H9 (cell line): Measurements from ENCODE around the gene EHMT2. TPM values are rescaled to one million over a fixed set of nuclear protein-coding genes. Genes with fewer than 3 reads are reported as not detected.
A peak's percentile ranks its signal among the peaks of the same experiment; 100 is the strongest.

Experiments used
- DNase-seq: peaks from one replicate; pipeline ENCODE4 v3.0.0-alpha.2; 2017
- H2AFZ ChIP-seq: one replicate; pipeline ENCODE4 v1.6.1; 2013; ENCODE audit warnings: mild to moderate bottlenecking, low read length, control low read depth, moderate library complexity
- H2AK5ac ChIP-seq: 2 replicates; pipeline ENCODE4 v1.6.1; 2013; ENCODE audit warnings: low read length, control low read depth, mixed read lengths; ENCODE audit not compliant: insufficient read length
- H2BK120ac ChIP-seq: one replicate; pipeline ENCODE4 v1.6.1; 2013; ENCODE audit warnings: low read depth, mild to moderate bottlenecking, low read length, control low read depth, inconsistent platforms; ENCODE audit not compliant: poor library complexity, severe bottlenecking
- H2BK12ac ChIP-seq: 2 replicates; pipeline ENCODE4 v1.6.1; 2013; ENCODE audit warnings: low read length, control low read depth, mixed read lengths, low read depth; ENCODE audit not compliant: insufficient read length
- H2BK15ac ChIP-seq: 2 replicates; pipeline ENCODE4 v1.6.1; 2013; ENCODE audit warnings: low read depth, low read length, control low read depth
- H2BK20ac ChIP-seq: one replicate; pipeline ENCODE4 v1.6.1; 2013; ENCODE audit warnings: low read depth, mild to moderate bottlenecking, low read length, control low read depth, inconsistent platforms; ENCODE audit not compliant: poor library complexity, severe bottlenecking
- H2BK5ac ChIP-seq: 2 replicates; pipeline ENCODE4 v1.6.1; 2013; ENCODE audit warnings: low read length, control low read depth, mixed read lengths; ENCODE audit not compliant: insufficient read length
- H3K14ac ChIP-seq: 2 replicates; pipeline ENCODE4 v1.6.1; 2013; ENCODE audit warnings: low read length, control low read depth; ENCODE audit not compliant: insufficient read depth
- H3K18ac ChIP-seq: 2 replicates; pipeline ENCODE4 v1.6.1; 2013; ENCODE audit warnings: low read depth, mild to moderate bottlenecking, mixed read lengths, low read length, control low read depth; ENCODE audit not compliant: insufficient read length
- H3K23ac ChIP-seq: 2 replicates; pipeline ENCODE4 v1.6.1; 2013; ENCODE audit warnings: low read length, control low read depth, mixed read lengths, low read depth; ENCODE audit not compliant: insufficient read length
- H3K23me2 ChIP-seq: 2 replicates; pipeline ENCODE4 v1.6.1; 2013; ENCODE audit warnings: low read depth, mild to moderate bottlenecking, mixed read lengths, low read length, control low read depth; ENCODE audit not compliant: insufficient read length, poor library complexity, severe bottlenecking
- H3K27ac ChIP-seq: 2 replicates; pipeline ENCODE4 v1.5.1; 2013; ENCODE audit warnings: low read length, control low read depth, mixed read lengths, low read depth; ENCODE audit not compliant: insufficient read length
- H3K27me3 ChIP-seq: 2 replicates; pipeline ENCODE4 v1.6.1; 2013; ENCODE audit warnings: low read length, control low read depth, inconsistent platforms; ENCODE audit not compliant: insufficient read depth
- H3K4ac ChIP-seq: 2 replicates; pipeline ENCODE4 v1.6.1; 2013; ENCODE audit warnings: low read depth, mild to moderate bottlenecking, control low read depth, inconsistent platforms, low read length, moderate library complexity
- H3K4me1 ChIP-seq: 2 replicates; pipeline ENCODE4 v1.6.1; 2013; ENCODE audit warnings: low read length, control low read depth, inconsistent platforms; ENCODE audit not compliant: insufficient read depth
- H3K4me2 ChIP-seq: 2 replicates; pipeline ENCODE4 v1.6.1; 2013; ENCODE audit warnings: low read length, control low read depth, mixed read lengths; ENCODE audit not compliant: insufficient read length, insufficient read depth
- H3K56ac ChIP-seq: 2 replicates; pipeline ENCODE4 v1.6.1; 2013; ENCODE audit warnings: low read depth, mild to moderate bottlenecking, mixed read lengths, low read length, control low read depth; ENCODE audit not compliant: insufficient read length
- H3K79me1 ChIP-seq: 2 replicates; pipeline ENCODE4 v1.6.1; 2013; ENCODE audit warnings: low read depth, mild to moderate bottlenecking, moderate library complexity, low read length, control low read depth, inconsistent platforms; ENCODE audit not compliant: insufficient read depth, poor library complexity, severe bottlenecking
- H3K79me2 ChIP-seq: 2 replicates; pipeline ENCODE4 v1.6.1; 2013; ENCODE audit warnings: low read length, control low read depth, inconsistent platforms; ENCODE audit not compliant: insufficient read depth
- H3K9ac ChIP-seq: 2 replicates; pipeline ENCODE4 v1.6.1; 2013; ENCODE audit warnings: low read length, control low read depth, mixed read lengths; ENCODE audit not compliant: insufficient read length; ENCODE audit errors: extremely low read depth
- H3K9me3 ChIP-seq: one replicate; pipeline ENCODE4 v1.6.1; 2013; ENCODE audit warnings: low read depth, low read length, inconsistent platforms; ENCODE audit not compliant: control insufficient read depth
- H3T11ph ChIP-seq: one replicate; pipeline ENCODE4 v1.6.1; 2013; ENCODE audit warnings: mild to moderate bottlenecking, low read length, control low read depth, inconsistent platforms
- H4K20me1 ChIP-seq: one replicate; pipeline ENCODE4 v1.6.1; 2013; ENCODE audit not compliant: control insufficient read depth, insufficient read length, insufficient read depth
- H4K5ac ChIP-seq: 2 replicates; pipeline ENCODE4 v1.6.1; 2013; ENCODE audit warnings: low read depth, mild to moderate bottlenecking, mixed read lengths, low read length, control low read depth; ENCODE audit not compliant: insufficient read length
- H4K8ac ChIP-seq: replicated peaks from 2 replicates; pipeline ENCODE4 v1.6.1; 2013; ENCODE audit warnings: low read length, control low read depth, mixed read lengths, low read depth; ENCODE audit not compliant: insufficient read length
- H4K91ac ChIP-seq: 2 replicates; pipeline ENCODE4 v1.6.1; 2013; ENCODE audit warnings: low read depth, mild to moderate bottlenecking, moderate library complexity, mixed read lengths, low read length, control low read depth; ENCODE audit not compliant: insufficient read length
- H3K27ac Mint-ChIP-seq, 3 experiments: 2 replicates in 2 of 3; 3 replicates in 1 of 3; pipeline ENCODE4 v1.8.0; 2020 to 2021; ENCODE audit warnings: mixed read lengths in 3 of 3, mild to moderate bottlenecking in 1 of 3, moderate library complexity in 1 of 3
- H3K27me3 Mint-ChIP-seq: 2 replicates; pipeline ENCODE4 v1.8.0; 2021; ENCODE audit warnings: low read depth, mild to moderate bottlenecking, moderate library complexity, mixed read lengths
- H3K36me3 Mint-ChIP-seq, 3 experiments: 2 replicates in 2 of 3; 3 replicates in 1 of 3; pipeline ENCODE4 v1.8.0; 2020 to 2021; ENCODE audit warnings: low read depth in 3 of 3, mixed read lengths in 3 of 3; ENCODE audit not compliant: insufficient read depth in 1 of 3
- H3K4me1 Mint-ChIP-seq, 2 experiments: 2 replicates each; pipeline ENCODE4 v1.8.0; 2020; ENCODE audit warnings: mixed read lengths in 2 of 2
- H3K4me3 Mint-ChIP-seq, 2 experiments: 2 replicates in 1 of 2; 3 replicates in 1 of 2; pipeline ENCODE4 v1.8.0; 2020 to 2021; ENCODE audit warnings: mild to moderate bottlenecking in 2 of 2, mixed read lengths in 2 of 2, moderate library complexity in 1 of 2
- H3K9me3 Mint-ChIP-seq, 2 experiments: 2 replicates in 1 of 2; 3 replicates in 1 of 2; pipeline ENCODE4 v1.8.0; 2020; ENCODE audit warnings: mild to moderate bottlenecking in 2 of 2, mixed read lengths in 2 of 2, moderate library complexity in 1 of 2
- WGBS: extraction: QIAGEN DNeasy Blood & Tissue Kit; methylation state at CpG from one replicate; pipeline ENCODE4 v1.1.7; 2013; ENCODE audit warnings: missing lambda C conversion rate, low lambda C conversion rate, mixed read lengths; ENCODE audit not compliant: insufficient read length; ENCODE audit errors: extremely low coverage; 5-methylcytosine and 5-hydroxymethylcytosine counted together
- total RNA-seq: library from RNA; stranded (reverse); gene quantifications from 2 replicates; pipeline ENCODE4 v1.2.1, GENCODE V29; 2021
- TF ChIP-seq, protein P1 (sequence below): fragments of 200-600 bp; sonication (generic); conservative IDR thresholded peaks from 3 replicates; pipeline ENCODE4 v1.8.0; 2021; ENCODE audit warnings: antibody characterized with exemption, mild to moderate bottlenecking

EHMT2 gene
- total RNA-seq, 1 experiment from 2014 or later = 124 TPM

DNA sequence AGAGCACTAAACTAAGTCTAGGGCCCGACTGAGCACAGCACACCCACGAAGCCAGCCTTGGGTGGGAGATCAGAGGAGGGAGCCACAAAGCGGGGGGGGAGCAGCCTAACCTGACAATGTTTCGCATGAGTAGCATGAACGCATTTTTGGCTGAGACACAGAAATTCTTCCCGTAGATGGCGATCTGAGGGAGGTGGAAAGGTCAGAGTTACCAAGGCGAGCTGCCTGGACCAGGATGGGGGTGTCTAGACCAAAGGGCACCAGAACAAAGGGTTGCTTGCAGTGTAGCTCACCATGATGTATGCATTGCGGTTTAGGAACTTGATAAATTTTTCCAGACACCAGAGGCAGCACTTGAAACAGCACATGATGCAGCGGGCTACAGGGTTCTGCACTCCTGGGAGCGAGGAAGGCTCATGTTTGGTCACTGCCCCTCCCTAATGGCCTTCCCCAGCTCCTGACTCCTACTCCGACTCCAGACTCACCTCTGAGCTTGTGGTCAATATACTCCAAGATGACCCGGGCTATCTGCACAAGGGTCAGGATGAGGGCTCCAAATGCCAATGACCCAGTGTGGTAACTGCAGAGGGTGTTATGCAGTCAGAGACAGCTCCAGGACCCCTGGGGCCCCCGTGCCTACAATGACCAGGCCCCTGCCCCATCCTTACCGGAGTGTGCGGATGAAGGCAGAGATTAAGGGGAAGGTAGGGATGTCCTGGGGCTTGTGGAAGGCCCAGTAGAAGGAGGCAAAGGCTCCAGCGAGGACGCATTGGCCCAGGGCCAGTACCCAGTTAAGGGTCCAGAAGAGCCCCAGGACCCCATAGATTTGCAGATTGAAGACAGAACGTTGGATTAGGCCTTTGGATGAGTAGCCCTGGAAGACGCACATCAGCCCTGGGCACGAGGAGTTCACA is 32.0 kb downstream of the EHMT2 start:
- no peaks in the 10 kb centered on the region for H3K9me3 ChIP-seq
- H3K56ac ChIP-seq = no peak overlapping the region
- TF ChIP-seq, protein P1, sequence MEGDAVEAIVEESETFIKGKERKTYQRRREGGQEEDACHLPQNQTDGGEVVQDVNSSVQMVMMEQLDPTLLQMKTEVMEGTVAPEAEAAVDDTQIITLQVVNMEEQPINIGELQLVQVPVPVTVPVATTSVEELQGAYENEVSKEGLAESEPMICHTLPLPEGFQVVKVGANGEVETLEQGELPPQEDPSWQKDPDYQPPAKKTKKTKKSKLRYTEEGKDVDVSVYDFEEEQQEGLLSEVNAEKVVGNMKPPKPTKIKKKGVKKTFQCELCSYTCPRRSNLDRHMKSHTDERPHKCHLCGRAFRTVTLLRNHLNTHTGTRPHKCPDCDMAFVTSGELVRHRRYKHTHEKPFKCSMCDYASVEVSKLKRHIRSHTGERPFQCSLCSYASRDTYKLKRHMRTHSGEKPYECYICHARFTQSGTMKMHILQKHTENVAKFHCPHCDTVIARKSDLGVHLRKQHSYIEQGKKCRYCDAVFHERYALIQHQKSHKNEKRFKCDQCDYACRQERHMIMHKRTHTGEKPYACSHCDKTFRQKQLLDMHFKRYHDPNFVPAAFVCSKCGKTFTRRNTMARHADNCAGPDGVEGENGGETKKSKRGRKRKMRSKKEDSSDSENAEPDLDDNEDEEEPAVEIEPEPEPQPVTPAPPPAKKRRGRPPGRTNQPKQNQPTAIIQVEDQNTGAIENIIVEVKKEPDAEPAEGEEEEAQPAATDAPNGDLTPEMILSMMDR = no peak
- no peak overlapping the region for H2AFZ ChIP-seq
- H3K14ac ChIP-seq = no peak overlapping the region
- no peaks in the 10 kb centered on the region for H3K4me1 ChIP-seq
- Mint-ChIP-seq H3K27me3 (peaks cover 2% of the 10 kb centered on the region), H3K36me3 (peaks cover 0 to 2% (median 0%) of the 10 kb centered on the region in 3 experiments; a peak in 1 of 7 replicates), H3K4me3 (peak overlapping the region; percentile 38 to 98; a peak in 4 of 5 replicates), H3K27ac (peak overlapping the region; percentile 53 to 92 (median 64); a peak in 4 of 7 replicates), H3K4me1 (peaks cover 16 to 33% of the 10 kb centered on the region in 2 experiments), H3K9me3 (no peaks in the 10 kb centered on the region; a peak in 1 of 5 replicates)
- H3K4ac ChIP-seq = no peak overlapping the region
- no peak overlapping the region for H3K27ac ChIP-seq
- no peak overlapping the region for H4K8ac ChIP-seq
- H3K23ac ChIP-seq = no peak overlapping the region
- H2AK5ac ChIP-seq = no peak overlapping the region
- no peaks in the 10 kb centered on the region for H3K79me1 ChIP-seq
- no peak for DNase-seq
- H2BK15ac ChIP-seq = no peak overlapping the region
- no peaks in the 10 kb centered on the region for H4K20me1 ChIP-seq
- H2BK5ac ChIP-seq = no peak overlapping the region
- H3K27me3 ChIP-seq = no peaks in the 10 kb centered on the region
- no CpG with 5 or more reads among the region's 21 CpGs for WGBS
- no peak overlapping the region for H3K18ac ChIP-seq
- H3K79me2 ChIP-seq = no peaks in the 10 kb centered on the region
- H2BK12ac ChIP-seq = no peak overlapping the region
- H4K5ac ChIP-seq = no peak overlapping the region
- no peak overlapping the region for H3K4me2 ChIP-seq
- no peak overlapping the region for H4K91ac ChIP-seq
- no peak overlapping the region for H3T11ph ChIP-seq
- H3K23me2 ChIP-seq = peaks cover 12% of the 10 kb centered on the region
- H3K9ac ChIP-seq = no peak overlapping the region
- no peak overlapping the region for H2BK120ac ChIP-seq
- no peak overlapping the region for H2BK20ac ChIP-seq
